22Rv1 (cell line): ENCODE results near the gene CPD.
"Not testable (repeated sequence)": the region's sequence is repeated elsewhere in the genome, so short reads cannot be mapped to it uniquely, and the experiment has no call there.

Source experiments
- H3K27ac ChIP-seq: fragments of 450-650 bp; 2 replicates; pipeline ENCODE4 v1.5.1; 2017
- CTCF ChIP-seq: fragments of 450-650 bp; IDR thresholded peaks from 2 replicates; pipeline ENCODE4 v1.5.1; 2017; ENCODE audit warnings: mild to moderate bottlenecking
- ZFX ChIP-seq: fragments of 450-650 bp; IDR thresholded peaks from 2 replicates; pipeline ENCODE4 v1.6.1; 2017; ENCODE audit warnings: antibody characterized with exemption, borderline replicate concordance

CPD gene

GRCh38 chr17:30458371-30458770 is 79.6 kb downstream of the CPD start:
- no peak overlapping the region for H3K27ac ChIP-seq
- TF ChIP-seq ZFX (no peak), CTCF (no peak)

- not testable (repeated sequence) for H3K27ac ChIP-seq
Measured at GRCh38 chr17:30458797-30459413, 80.2 kb downstream of the CPD start.

GRCh38 chr17:30468465-30468864 is 89.7 kb downstream of the CPD start:
- no peak overlapping the region for H3K27ac ChIP-seq
- TF ChIP-seq ZFX: no peak
- TF ChIP-seq CTCF: no peak

- no peak overlapping the region for H3K27ac ChIP-seq
- TF ChIP-seq ZFX (no peak), CTCF (no peak)
Measured at GRCh38 chr17:30472238-30472890, 93.6 kb downstream of the CPD start.

GRCh38 chr17:30475206-30475605 is 96.5 kb downstream of the CPD start:
- TF ChIP-seq ZFX: no peak

GRCh38 chr17:30476726-30477082 is 98.0 kb downstream of the CPD start:
- TF ChIP-seq CTCF (no peak), ZFX (no peak)
- H3K27ac ChIP-seq: peak overlapping the region; percentile 66

More at GRCh38 chr17:30475206-30475605, 96.5 kb downstream of the CPD start:
- no peak overlapping the region for H3K27ac ChIP-seq

- H3K27ac ChIP-seq: peak within 1 kb of the TSS; percentile 66
- no peak for TF ChIP-seq ZFX
- peak; percentile 92 for TF ChIP-seq CTCF
Measured at GRCh38 chr17:30477083-30477773, 98.5 kb downstream of the CPD start, which contains the start of gene GOSR1. Gene GOSR1, plus strand, starts transcription at chr17:30477408. Its CDS starts 26 bp downstream, at chr17:30477434.

GRCh38 chr17:30477774-30478115 is 99.0 kb downstream of the CPD start:
- TF ChIP-seq CTCF: no peak
- no peak for TF ChIP-seq ZFX

More at GRCh38 chr17:30477774-30478115, 99.0 kb downstream of the CPD start:
- H3K27ac ChIP-seq: peak overlapping the region; percentile 66
